Motor neuron (in vitro differentiated cells): ENCODE results near the gene TMEM109. TPM values are rescaled to one million over a fixed set of nuclear protein-coding genes. Genes with fewer than 3 reads are reported as not detected.
A peak's percentile ranks its signal among the peaks of the same experiment; 100 is the strongest.
"Not testable (repeated sequence)": the region's sequence is repeated elsewhere in the genome, so short reads cannot be mapped to it uniquely, and the experiment has no call there.

Experiments
- ATAC-seq, 8 experiments: fragments of 200-7000 bp; cut with Tn5 transposase; replicated peaks in 6 of 8; 2 replicates each; pipeline ENCODE4 v1.8.0; 2021; ENCODE audit warnings: mild to moderate bottlenecking in 8 of 8, moderate library complexity in 8 of 8
- H3K27ac ChIP-seq, 2 donors: fragments of 250-450 bp; sonication (Bioruptor Pico); 2 replicates each; pipeline ENCODE4 v1.9.0; 2021; ENCODE audit warnings: antibody characterized with exemption in 2 of 2, mild to moderate bottlenecking in 2 of 2, moderate library complexity in 1 of 2
- H3K4me1 ChIP-seq, 2 donors: fragments of 250-450 bp; sonication (Bioruptor Pico); replicated peaks in 1 of 2; 2 replicates each; pipeline ENCODE4 v1.6.1; 2021; ENCODE audit warnings: antibody characterized with exemption in 2 of 2, mild to moderate bottlenecking in 2 of 2, moderate library complexity in 1 of 2
- H3K4me3 ChIP-seq, 5 donors: fragments of 250-450 bp; sonication (Bioruptor Pico); 2 replicates each; pipeline ENCODE4 v1.9.0; 2021; ENCODE audit warnings: antibody characterized with exemption in 5 of 5, mild to moderate bottlenecking in 5 of 5, moderate library complexity in 4 of 5
- WGBS, 10 experiments: fragments of 450-650 bp; shearing (Covaris generic); methylation state at CpG; one replicate each; pipeline ENCODE4 v1.0.0; 2022; 5-methylcytosine and 5-hydroxymethylcytosine counted together
- in situ Hi-C, 9 experiments: fragments of 400-800 bp; cut with MboI; loops; one replicate each; pipeline ENCODE4 v1.15.0; 2021; ENCODE audit warnings: low sequenced_read_pairs in 9 of 9, low pct_unique_long_range_greater_than_20kb in 2 of 9; ENCODE audit not compliant: unreplicated experiment in 9 of 9
- total RNA-seq, 8 experiments: library from RNA; unstranded; fragments of 300-600 nt; gene quantifications; 2 replicates each; pipeline versions ENCODE4 v1.2.3 to v1.2.4, GENCODE V29; 2022

TMEM109 gene
- total RNA-seq, 8 experiments from 2014 or later, result 5.1 to 72.7 (median 28.6) TPM

- Histone ChIP-seq H3K4me3 (peak within 1 kb of the TSS; percentile 55 to 93 (median 83)), H3K4me1 (peaks cover 11 to 12% of the 10 kb centered on the region in 2 donors), H3K27ac (peak within 1 kb of the TSS; percentile 86 to 89)
- 0 to 1% (median 0%) methylated on average over 2 to 32 of the region's 75 CpGs; no CpG with 5 or more reads in 4 of the 10 experiments for WGBS, 10 experiments
- peak; percentile 90 to 98 (median 94) for ATAC-seq
- in situ Hi-C loops, result no loop called here
These were observed 7.6 kb upstream of the TMEM109 start, which contains the start of gene PRPF19 for GRCh38 chr11:60906132-60906972. Gene PRPF19, minus strand, starts transcription at chr11:60906585. Its CDS starts 203 bp downstream, at chr11:60906382.

GRCh38 chr11:60908803-60909202 is 5.2 kb upstream of the TMEM109 start:
- in situ Hi-C loops, result no loop called here
- H3K4me3 ChIP-seq, result no peak overlapping the region
- no peak for ATAC-seq
- no peak overlapping the region for H3K27ac ChIP-seq
- WGBS, 10 experiments, result 0 to 17% (median 0%) methylated on average over 1 of the region's 1 CpG; no CpG with 5 or more reads in 5 of the 10 experiments
- peaks cover 18 to 23% of the 10 kb centered on the region in 2 donors for H3K4me1 ChIP-seq

GRCh38 chr11:60909680-60910280 is 4.2 kb upstream of the TMEM109 start:
- H3K4me1 ChIP-seq, result peaks cover 12 to 17% of the 10 kb centered on the region in 2 donors
- not testable (repeated sequence) for H3K27ac ChIP-seq, H3K4me3 ChIP-seq, ATAC-seq
- 0 to 43% (median 25%) methylated on average over 2 to 3 of the region's 3 CpGs; no CpG with 5 or more reads in 3 of the 10 experiments for WGBS, 10 experiments
- in situ Hi-C loops, result loop anchor here in 2 of 9 experiments (10.0 kb wide), 1 partner anchor 215 kb away; no protein-coding TSS in a partner anchor

- in situ Hi-C loops, result loop anchor here in 2 of 9 experiments (10.0 kb wide), 1 partner anchor 215 kb away; no protein-coding TSS in a partner anchor
- 0 to 100% (median 70%) methylated on average over 1 to 3 of the region's 3 CpGs; no CpG with 5 or more reads in 4 of the 10 experiments for WGBS, 10 experiments
These were observed 3.7 kb upstream of the TMEM109 start for GRCh38 chr11:60910281-60910687.

GRCh38 chr11:60910711-60911380 is 3.1 kb upstream of the TMEM109 start:
- 32 to 100% (median 62%) methylated on average over 1 to 5 of the region's 5 CpGs; no CpG with 5 or more reads in 1 of the 10 experiments for WGBS, 10 experiments
- in situ Hi-C loops, result loop anchor here in 2 of 9 experiments (10.0 kb wide), 1 partner anchor 214 kb away; no protein-coding TSS in a partner anchor
- Histone ChIP-seq H3K27ac (no peak overlapping the region), H3K4me3 (no peak overlapping the region), H3K4me1 (peaks cover 14 to 15% of the 10 kb centered on the region in 2 donors)
- ATAC-seq, result no peak

More at GRCh38 chr11:60910281-60910687, 3.7 kb upstream of the TMEM109 start:
- Histone ChIP-seq H3K4me3 (no peak overlapping the region), H3K4me1 (peaks cover 9 to 12% of the 10 kb centered on the region in 2 donors), H3K27ac (no peak overlapping the region)
- no peak for ATAC-seq

GRCh38 chr11:60912223-60912850 is 1.6 kb upstream of the TMEM109 start:
- H3K27ac ChIP-seq, result no peak overlapping the region
- 13 to 84% (median 66%) methylated on average over 1 to 11 of the region's 12 CpGs for WGBS, 10 experiments

GRCh38 chr11:60912851-60913528 is 968 bp upstream of the TMEM109 start:
- in situ Hi-C loops, result loop anchor here in 2 of 9 experiments (10.0 kb wide), 1 partner anchor 212 kb away; no protein-coding TSS in a partner anchor
- Histone ChIP-seq H3K4me3 (peak overlapping the region in 4 of 5 donors; percentile 46 to 70 (median 59)), H3K27ac (peak overlapping the region; percentile 94 to 98), H3K4me1 (peaks cover 15% of the 10 kb centered on the region in 2 donors)
- ATAC-seq, result no peak
- WGBS, 10 experiments, result 56 to 100% (median 84%) methylated on average over 2 to 14 of the region's 22 CpGs; no CpG with 5 or more reads in 3 of the 10 experiments

More at GRCh38 chr11:60912223-60912850, 1.6 kb upstream of the TMEM109 start:
- ATAC-seq, result no peak
- Histone ChIP-seq H3K4me1 (peaks cover 15% of the 10 kb centered on the region in 2 donors), H3K4me3 (no peak overlapping the region)
- in situ Hi-C loops, result loop anchor here in 2 of 9 experiments (10.0 kb wide), 1 partner anchor 212 kb away; no protein-coding TSS in a partner anchor

- Histone ChIP-seq H3K4me1 (peaks cover 15% of the 10 kb centered on the region in 2 donors), H3K27ac (no peak overlapping the region), H3K4me3 (peak overlapping the region; percentile 46 to 70 (median 62))
- peak; percentile 4 to 47 (median 31) for ATAC-seq
- WGBS, 10 experiments, result 0 to 4% (median 0%) methylated on average over 1 to 17 of the region's 31 CpGs; no CpG with 5 or more reads in 4 of the 10 experiments
- in situ Hi-C loops, result loop anchor here in 2 of 9 experiments (10.0 kb wide), 1 partner anchor 210 kb away; no protein-coding TSS in a partner anchor
These were observed 782 bp downstream of the TMEM109 start for GRCh38 chr11:60914633-60915247.

GRCh38 chr11:60915248-60915914 is 1.4 kb downstream of the TMEM109 start:
- Histone ChIP-seq H3K4me1 (peaks cover 15% of the 10 kb centered on the region in 2 donors), H3K4me3 (peak overlapping the region; percentile 46 to 70 (median 62)), H3K27ac (no peak overlapping the region)
- WGBS, 10 experiments, result 0 to 20% (median 7%) methylated on average over 1 to 8 of the region's 17 CpGs; no CpG with 5 or more reads in 2 of the 10 experiments
- peak; percentile 19 to 63 (median 48) for ATAC-seq
- in situ Hi-C loops, result loop anchor here in 2 of 9 experiments (10.0 kb wide), 1 partner anchor 209 kb away; no protein-coding TSS in a partner anchor

- ATAC-seq, result no peak
- Histone ChIP-seq H3K27ac (no peak overlapping the region), H3K4me1 (peaks cover 15% of the 10 kb centered on the region in 2 donors), H3K4me3 (no peak overlapping the region)
- in situ Hi-C loops, result loop anchor here in 2 of 9 experiments (10.0 kb wide), 1 partner anchor 208 kb away; no protein-coding TSS in a partner anchor
- WGBS, 10 experiments, result 78 to 100% (median 86%) methylated on average over 1 to 2 of the region's 3 CpGs; no CpG with 5 or more reads in 5 of the 10 experiments
These were observed 2.8 kb downstream of the TMEM109 start for GRCh38 chr11:60916669-60917206.
